Pons (tissue), 1 donor: ENCODE data around the gene DBNL.

ENCODE experiments used
- DNase-seq: peaks from one replicate; pipeline ENCODE4 v3.0.0-alpha.2; 2016; ENCODE audit warnings: low spot score

The DBNL gene

DNA sequence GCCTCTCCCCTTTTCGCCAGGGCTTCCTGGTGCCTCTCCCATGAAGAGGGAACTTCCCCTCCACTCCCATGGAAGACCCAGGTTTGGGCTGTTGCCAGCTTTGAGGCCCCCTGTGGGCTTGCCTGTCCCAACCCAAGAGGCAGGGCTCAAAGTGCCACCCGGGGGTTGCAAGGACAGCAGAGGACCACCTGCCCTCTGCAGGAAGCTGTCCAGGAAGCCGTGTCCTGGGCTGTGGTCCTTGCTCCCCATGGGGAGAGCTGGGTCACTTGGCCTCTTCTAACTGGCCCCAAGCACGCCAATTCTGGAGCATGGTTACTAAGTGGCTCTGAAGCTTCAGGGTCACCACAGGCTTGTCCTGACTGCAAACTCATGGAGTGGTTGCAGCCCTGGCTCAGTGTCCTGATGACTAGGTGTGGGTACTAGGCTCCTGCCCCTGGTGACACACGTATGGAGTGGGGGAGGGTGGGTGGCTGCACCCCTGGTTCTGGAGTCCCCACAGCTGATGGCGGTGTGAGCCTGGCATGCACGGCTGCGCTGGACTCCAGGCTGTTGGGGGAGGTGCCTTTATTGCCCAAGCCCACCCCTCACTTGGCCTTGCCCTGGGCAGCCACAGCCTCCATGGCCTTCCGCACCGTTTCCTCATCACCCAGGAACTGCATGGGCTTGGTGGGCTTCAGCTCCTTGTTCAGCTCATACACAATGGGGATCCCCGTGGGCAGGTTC lies 17.8 kb downstream of the DBNL start:
- DNase-seq, result no peak

- DNase-seq, result no peak
These were observed 18.4 kb downstream of the DBNL start for GRCh38 chr7:44062903-44063295.

- DNase-seq, result no peak
These were observed 19.0 kb downstream of the DBNL start for GRCh38 chr7:44063547-44063893.

GRCh38 chr7:44063894-44064651 lies 19.6 kb downstream of the DBNL start:
- DNase-seq, result no peak

DNA sequence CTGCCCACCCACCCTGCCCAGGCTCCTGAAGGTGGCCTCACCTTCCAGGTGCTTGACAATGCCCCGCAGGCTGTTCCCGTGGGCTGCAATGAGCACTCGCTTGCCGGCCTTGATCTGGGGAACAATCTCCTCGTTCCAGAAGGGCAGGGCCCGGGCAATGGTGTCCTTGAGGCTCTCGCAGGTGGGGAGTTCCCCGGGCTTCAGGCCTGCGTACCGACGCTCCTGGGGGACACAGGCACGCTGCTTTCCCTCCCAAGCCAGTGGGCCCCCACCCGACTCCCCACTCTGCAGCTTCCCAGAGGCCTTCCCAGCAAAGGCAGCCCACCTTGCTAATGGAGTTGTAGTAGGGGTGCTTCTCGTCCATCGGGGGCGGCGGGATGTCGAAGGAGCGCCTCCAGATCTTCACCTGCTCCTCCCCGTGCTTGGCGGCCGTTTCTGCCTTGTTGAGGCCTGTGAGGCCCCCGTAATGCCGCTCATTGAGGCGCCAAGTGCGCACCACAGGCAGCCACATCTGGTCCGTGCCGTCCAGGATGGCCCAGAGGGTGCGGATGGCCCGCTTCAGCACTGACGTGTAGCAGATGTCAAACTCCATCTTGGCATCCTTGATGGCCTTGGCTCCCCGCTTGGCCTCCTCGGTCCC lies 20.4 kb downstream of the DBNL start:
- DNase-seq, result no peak

DNA sequence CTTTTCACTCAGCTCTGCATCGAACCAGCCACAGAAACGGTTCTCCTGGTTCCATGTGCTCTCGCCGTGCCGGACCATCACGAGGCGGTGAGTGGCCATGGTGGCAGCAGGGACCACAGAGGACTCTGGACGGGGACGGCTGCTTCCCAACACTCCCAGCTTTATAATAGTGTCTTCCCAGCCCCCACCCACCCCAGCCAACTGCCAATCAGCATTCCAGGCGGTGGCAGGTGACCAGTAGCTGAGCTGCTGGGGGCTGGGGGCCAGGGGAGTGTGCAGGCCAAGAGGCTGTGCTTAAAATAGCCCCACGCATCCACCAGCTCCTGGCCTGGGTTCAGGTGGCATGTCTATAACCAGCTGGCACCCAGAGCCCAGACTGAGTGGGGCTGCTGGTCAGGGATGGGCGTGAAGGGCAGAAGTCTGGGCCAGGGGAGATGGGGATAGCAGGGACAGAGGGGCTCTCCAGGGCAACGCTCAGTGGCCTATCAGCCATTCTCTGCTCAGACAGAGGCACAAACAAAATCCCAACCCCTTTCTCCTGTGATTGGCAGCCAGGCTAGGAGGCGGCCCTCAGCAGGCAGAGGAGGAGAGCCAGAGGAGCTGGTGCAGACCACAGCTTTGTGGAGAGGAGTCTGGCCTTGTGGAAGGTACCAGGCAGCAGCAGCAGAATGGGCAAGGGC lies 21.1 kb downstream of the DBNL start, which contains the start of gene PGAM2:
TSS of gene PGAM2 (minus strand) at position 137 of the 680 bp plus-strand sequence. CDS start at position 99, 38 bp downstream.
- peak; percentile 39 for DNase-seq

DNA sequence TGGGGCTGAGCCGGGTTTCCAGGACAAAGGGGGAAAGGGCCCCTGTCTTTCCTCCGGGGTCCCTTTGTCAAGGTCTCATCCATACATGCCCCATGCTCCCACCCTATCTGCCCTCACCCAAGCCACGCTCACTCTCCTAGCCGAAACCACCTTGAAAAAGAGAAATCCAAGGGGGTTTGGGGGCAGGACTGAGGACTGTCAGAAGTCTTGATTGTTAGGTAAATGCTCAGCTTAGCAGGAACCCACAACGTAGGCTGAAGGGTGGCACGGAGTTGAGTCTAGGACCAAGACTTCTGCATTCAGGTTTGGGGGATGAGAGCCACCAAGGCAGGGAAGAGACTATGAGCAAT lies 21.6 kb downstream of the DBNL start:
- DNase-seq, result no peak

DNA sequence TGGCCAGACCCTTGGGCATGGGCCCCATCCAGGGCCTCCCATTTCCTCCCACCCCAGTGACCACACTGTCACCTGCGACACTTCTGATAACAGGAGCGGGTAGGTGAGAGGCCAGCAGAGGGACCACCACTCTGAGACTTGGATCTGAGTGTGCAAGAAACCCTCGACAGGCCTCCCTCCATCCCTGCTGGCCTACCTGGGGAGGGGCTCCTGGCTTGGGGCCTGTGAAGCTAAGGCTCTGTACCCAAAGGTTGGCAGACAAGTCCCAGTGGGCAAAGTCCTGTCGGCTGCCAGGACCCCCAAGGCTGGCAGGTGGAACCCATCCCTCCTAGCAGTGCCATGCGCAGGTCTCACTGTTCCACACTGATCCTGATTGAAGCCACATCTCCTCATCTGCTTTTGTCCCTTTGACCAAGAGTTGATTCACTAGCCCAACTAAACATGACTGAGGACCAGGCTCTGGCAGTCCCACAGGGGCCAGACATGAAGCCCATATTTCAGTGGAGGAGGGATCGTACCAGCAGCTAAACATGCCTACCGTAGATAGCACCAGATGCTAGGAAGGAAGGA lies 22.1 kb downstream of the DBNL start:
- no peak for DNase-seq

- no peak for DNase-seq
These were observed 22.8 kb downstream of the DBNL start for GRCh38 chr7:44067064-44067951.

GRCh38 chr7:44068054-44068453 lies 23.6 kb downstream of the DBNL start:
- DNase-seq, result no peak

GRCh38 chr7:44071726-44072363 lies 27.3 kb downstream of the DBNL start:
- DNase-seq, result no peak

DNA sequence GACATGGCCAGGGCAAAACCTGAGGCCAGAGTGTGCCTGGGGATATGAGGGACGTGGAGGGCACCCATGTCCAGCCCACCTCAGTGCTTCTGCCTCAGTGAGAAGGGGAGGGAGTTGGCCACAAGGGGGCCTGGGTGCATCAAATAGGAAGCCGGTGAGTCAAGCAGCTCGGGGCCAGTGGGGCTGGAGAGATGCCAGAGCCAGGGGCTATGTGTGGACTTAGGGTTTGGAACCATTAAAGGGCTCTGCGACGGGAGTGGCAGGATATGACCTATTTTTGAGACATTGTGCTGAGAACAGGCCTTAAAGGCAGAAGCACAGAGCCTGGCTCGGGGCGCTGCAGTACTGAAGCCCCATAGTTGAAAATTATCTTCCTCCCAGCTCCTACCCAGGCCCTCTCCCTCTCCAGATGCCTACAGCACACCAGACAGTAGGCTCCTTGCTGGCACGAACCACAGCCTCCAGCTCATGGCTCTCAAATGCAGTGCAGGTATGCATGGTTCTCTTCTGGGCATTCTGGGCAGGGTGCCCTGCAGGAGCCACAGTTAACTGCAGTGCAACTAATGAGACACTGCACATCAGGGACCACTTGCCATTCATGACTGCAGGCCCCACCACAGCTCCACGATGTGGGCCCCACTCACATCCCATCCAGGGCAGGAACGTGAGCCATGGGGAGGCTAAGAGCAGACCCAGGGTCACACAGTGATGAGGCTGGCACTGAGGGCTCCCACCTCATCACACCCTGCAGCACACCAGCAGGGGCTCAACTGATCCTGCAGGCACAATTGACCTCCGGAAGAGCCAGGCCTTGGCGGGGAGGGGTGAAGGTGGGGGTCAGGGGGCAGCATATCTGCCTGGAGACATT lies 28.1 kb downstream of the DBNL start:
- DNase-seq, result no peak

GRCh38 chr7:44073664-44074348 lies 29.3 kb downstream of the DBNL start:
- DNase-seq, result peak; percentile 74

GRCh38 chr7:44074349-44074695 lies 29.8 kb downstream of the DBNL start:
- DNase-seq, result no peak

GRCh38 chr7:44075296-44076075 lies 31.0 kb downstream of the DBNL start:
- no peak for DNase-seq

DNA sequence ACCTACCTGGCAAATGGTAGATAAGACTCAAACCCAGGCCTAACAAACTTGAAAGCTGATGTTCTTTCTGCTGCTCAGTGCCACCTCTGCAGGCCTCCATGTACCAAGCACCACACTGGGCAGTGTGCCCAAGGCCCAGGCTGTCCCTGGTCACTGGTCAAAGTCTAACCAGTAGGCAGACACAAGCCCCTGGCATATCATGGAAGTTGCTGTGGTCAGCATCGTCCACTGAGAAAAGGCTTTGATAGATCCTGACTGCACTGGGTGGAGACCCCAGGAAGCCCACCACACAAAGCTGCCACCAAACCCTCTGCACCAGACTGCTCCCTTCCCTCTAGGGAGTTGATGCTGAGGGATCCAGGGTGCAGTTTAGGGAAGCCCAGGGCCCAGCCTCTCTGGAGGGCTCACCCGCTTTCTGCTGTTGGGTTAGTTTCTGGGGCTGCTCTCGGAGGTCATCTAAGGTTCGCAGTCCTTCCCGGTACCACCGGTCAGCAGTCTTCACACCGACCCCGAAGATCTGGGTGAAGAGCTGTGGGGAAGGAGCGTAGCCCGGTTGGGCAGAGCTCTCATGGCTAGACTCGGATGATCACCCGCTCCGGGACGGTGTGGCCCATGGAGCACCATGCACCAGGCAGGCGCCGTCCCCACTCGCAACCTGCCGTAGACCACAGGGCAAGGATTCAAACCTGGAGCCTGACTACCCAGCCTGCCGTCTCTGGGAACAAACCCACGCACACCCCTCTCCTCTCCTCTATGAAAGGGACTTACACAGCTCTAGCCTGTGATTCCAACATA lies 31.8 kb downstream of the DBNL start:
- no peak for DNase-seq

- no peak for DNase-seq
These were observed 32.6 kb downstream of the DBNL start for GRCh38 chr7:44077061-44077460.

DNA sequence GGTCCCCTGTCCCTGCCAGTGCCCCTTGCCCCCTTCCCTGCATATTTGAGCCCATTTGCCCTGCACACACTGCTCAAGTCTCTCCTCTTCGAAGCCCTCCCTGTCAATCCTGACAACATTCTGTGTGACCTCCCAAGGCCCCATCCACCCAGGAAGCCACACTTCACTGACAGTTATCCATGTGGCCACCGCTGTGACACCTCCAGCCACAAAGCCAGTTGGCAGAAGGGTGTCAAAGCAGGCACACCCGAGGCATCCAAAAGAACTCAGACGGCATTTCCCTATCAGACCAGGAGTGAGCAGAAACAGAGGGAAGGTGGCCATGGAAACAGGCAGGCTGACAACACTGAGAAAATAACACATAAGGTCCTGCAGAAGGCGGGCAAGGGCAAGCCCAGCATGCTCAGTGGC lies 33.2 kb downstream of the DBNL start:
- DNase-seq, result no peak
